EH (cell line): Measurements from ENCODE around the gene FAM43B.

ENCODE experiments used
- DNase-seq: peaks from one replicate; pipeline ENCODE4 v3.0.0-alpha.2; 2015; ENCODE audit warnings: low read depth

Gene FAM43B

GRCh38 chr1:20590306-20590777 is 38.0 kb downstream of the FAM43B start:
- peak; percentile 66 for DNase-seq

GRCh38 chr1:20593756-20594155 is 41.4 kb downstream of the FAM43B start:
- no peak for DNase-seq

- no peak for DNase-seq
Measured at GRCh38 chr1:20594746-20595145, 42.4 kb downstream of the FAM43B start.

GRCh38 chr1:20596106-20596505 is 43.7 kb downstream of the FAM43B start:
- DNase-seq: no peak

GRCh38 chr1:20597650-20598049 is 45.3 kb downstream of the FAM43B start:
- DNase-seq: no peak

- DNase-seq: no peak
Measured at GRCh38 chr1:20600156-20600555, 47.8 kb downstream of the FAM43B start.

- DNase-seq: peak; percentile 90
Measured at GRCh38 chr1:20601129-20601825, 48.9 kb downstream of the FAM43B start.

GRCh38 chr1:20602851-20603450 is 50.6 kb downstream of the FAM43B start:
- DNase-seq: peak; percentile 39

- DNase-seq: peak; percentile 99
Measured at GRCh38 chr1:20603504-20604464, 51.4 kb downstream of the FAM43B start.
